Measurements from ENCODE around the gene PDGFA.

The PDGFA gene

GRCh38 chr7:536231-536630 is 16.6 kb upstream of the PDGFA start:
- DNase-seq (ENCODE audit: low read depth): no peak

DNA sequence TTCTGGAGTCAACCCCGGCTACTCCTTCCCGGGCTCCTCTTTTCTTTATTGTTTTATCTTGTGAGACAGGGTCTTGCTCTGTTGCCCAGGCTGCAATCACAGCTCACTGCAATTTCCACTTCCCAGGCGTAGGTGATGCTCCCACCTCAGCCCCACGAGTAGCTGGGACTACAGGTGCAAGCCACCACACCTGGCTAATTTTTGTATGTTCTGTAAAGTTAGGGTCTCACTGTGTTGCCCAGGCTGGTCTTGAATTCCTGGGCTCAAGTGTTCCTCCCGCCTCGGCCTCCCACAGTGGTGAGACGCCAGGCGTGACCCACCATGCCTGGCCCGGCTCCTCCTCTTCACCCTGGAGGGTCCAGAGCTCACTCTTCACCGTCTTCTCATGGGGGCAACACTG is 15.3 kb upstream of the PDGFA start:
- no peak for DNase-seq (ENCODE audit: low read depth)

- no peak for DNase-seq (ENCODE audit: low read depth)
These were observed 14.4 kb upstream of the PDGFA start for GRCh38 chr7:534075-534474.

- DNase-seq (ENCODE audit: low read depth): no peak
These were observed 13.6 kb upstream of the PDGFA start for GRCh38 chr7:533266-533665.

GRCh38 chr7:532379-533143 is 12.9 kb upstream of the PDGFA start:
- DNase-seq (ENCODE audit: low read depth): no peak

DNA sequence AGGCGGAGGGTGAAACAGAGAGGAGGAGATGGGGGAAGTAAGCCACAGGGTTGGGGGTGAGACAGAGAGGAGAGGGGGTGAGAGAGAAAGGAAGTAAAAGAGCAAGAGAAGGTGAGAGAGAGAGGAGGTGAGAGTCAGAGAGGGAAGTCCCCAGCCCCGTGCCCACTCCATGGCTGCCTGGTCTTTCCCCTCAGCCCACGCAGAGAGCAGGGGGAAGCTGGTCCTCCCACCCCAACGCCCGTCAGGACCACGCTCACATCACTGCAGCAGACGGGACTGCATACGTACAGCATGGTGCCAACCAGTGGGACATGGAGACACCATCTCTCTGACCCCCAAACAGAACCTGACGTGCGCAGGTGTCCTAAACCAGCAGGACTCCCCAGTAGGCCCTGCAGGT is 12.1 kb upstream of the PDGFA start:
- DNase-seq (ENCODE audit: low read depth): no peak

DNA sequence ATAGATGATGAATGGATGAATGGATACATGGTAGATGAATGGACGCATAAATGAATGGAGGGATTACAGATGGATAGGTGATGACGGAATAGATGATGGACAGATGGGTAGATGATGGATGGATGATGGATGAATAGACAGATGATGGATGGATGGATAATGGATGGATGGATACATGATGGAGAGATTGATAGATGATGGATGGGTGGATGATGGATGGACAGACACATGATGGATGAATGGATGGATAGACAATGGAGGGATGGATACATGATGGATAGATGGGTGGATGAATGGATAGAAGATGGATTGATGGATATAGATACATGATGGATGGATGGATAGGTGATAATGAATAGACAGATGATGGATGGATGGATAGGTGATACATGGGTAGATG is 8.8 kb upstream of the PDGFA start:
- no peak for DNase-seq (ENCODE audit: low read depth)

- DNase-seq (ENCODE audit: low read depth): no peak
These were observed 8.1 kb upstream of the PDGFA start for GRCh38 chr7:527723-528122.

- no peak for DNase-seq (ENCODE audit: low read depth)
These were observed 6.9 kb upstream of the PDGFA start for GRCh38 chr7:526460-527034.

- no peak for DNase-seq (ENCODE audit: low read depth)
These were observed 6.1 kb upstream of the PDGFA start for GRCh38 chr7:525740-526139.

DNA sequence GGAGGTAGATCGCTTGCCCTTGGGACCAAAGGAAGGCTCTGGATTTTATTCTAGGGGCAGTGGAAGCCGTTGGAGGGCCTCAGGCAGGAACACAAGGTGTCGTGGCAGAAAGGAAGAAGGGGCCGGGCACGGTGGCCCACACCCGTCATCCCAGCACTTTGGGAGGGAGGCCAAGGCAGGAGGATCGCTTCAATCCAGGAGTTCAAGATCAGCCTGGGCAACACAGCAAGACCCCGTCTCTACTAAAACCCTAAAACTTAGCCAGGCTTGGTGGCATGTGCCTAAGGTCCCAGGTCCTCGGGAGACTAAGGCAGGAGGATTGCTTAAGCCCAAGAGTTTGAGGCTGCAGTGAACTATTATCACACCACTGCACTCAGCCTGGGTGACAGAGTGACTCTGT is 5.2 kb upstream of the PDGFA start:
- no peak for DNase-seq (ENCODE audit: low read depth)

DNA sequence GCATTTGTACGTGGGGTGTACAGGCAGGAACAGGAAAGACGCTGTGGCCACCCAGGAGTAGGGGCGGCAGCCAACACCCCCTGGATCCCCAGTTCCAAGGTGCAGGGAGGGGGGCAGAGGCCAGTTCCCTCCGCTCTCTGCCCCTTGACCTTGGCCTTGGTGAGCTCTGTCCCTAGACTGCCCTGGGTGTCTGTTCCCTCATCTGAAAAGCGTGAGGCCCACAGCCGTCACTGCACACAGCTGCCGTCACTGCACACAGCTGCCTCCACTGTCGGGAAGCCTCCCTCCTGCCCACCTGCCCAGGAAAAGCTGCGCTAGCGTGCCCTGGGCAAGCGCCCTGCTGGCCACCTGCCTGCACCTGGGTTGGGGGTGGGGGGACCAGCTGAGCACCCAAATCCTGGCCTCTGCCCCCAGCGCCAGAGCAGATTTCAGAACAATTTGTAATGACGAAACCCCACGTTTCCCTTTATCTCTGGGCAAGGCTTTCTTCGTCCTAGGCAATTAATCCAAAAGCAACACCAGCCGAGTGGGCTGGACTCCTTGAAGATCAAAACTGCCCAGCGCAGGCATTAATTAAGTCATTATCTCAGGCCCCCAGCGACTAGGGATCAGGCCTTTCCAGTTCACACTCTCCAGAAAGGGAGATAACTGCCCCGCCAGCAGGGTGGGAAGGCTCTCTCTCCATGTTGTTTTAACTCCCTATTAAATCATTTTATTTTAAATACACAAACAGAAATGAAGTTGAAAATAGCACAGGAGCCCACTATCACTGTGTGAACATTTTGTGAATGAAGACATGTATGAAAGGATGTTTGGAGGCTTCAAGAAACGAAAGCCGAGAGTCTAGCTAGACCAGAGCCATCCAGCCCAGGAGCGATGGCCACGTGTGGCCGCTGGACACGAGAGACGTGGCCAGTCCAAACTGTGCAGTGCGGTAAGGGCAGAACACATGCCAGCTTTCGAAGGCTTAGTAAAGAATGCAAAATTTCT is 4.0 kb upstream of the PDGFA start:
- no peak for DNase-seq (ENCODE audit: low read depth)

- no peak for DNase-seq (ENCODE audit: low read depth)
These were observed 3.3 kb upstream of the PDGFA start for GRCh38 chr7:522951-523314.

- no peak for DNase-seq (ENCODE audit: low read depth)
These were observed 2.7 kb upstream of the PDGFA start for GRCh38 chr7:522071-522950.

DNA sequence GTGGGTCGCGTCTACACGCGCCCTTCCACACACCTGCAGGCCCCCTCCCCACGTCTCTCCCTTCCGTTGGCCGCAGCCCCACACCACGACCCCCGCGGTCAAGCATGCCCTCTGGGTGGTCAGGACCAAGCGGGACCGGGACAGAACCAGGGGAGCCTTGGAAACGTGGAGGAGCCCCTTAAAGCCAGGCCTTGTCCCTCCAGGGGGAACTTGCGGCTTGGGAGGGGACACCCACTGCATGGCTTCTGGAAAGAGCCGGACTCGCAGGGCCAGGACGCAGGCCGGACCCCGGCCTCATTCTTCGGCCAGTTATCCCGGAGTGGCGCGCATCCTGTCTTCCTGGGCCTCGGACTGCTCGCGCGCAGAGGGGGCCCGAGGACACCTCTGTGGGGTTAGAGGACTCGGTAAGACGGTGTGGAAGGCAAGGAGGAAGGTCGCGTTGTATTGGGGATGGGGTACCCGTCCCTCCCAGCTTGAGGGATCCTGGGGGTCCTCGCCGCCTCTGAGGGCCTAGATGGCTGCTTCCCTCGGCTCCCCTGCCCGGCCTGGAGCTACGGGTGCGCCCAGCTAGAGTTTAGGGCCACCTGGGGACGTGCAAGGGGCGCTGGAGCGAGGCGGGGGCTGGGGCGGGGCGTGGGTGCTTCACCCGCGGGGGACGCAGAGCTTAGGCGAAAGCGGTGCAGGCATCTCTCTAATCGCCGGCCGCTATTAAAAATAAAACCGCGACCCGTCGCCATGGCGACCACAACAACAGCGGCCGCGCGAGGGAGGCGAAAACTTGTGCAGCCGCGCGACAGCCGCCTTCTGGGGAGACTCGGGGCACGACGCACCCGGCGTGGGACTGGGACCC is 1.8 kb upstream of the PDGFA start:
- peak; percentile 25 for DNase-seq (ENCODE audit: low read depth)

- no peak for DNase-seq (ENCODE audit: low read depth)
These were observed 986 bp upstream of the PDGFA start for GRCh38 chr7:520503-521161.

DNA sequence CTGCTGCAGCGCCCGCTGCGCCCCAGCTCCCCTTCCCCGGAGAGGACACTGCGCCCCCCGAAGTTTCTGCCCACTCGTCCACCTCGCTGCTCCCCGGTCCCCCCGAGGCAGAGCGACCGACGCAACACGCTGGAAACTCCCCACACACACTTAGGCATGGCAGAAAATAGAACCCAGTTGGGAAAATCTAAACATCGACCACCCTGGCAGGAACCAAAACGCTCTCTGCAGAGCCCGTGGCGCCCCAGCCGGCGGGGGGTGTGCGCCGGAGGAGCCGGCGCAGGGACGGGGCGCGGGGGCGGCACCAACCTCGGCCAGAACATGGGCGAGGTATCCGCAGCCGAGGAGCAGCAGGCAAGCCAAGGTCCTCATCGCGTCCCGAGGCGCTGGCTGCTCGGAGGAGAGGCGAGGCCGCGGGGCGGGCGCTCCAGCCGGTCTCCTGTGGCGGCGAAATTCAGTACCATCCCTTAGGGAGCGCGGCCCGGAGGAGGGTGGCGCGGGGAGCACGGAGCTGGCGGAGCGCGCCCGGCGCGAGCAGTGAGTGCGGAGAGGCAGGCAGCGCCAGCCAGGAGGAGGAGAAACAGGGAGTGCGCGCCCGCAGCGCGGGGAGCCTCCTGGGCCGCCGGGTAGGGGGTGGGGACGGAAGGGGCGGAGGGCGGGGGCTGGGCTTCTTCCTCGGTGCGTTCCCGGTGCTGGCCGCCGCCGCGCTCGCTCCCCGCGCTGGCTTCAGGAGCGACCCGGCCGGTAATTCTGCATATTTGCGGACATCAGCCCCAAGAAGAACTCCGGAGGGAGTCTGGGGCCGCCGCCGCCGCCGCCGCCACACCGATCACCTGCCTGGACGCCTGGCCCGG is 789 bp downstream of the PDGFA start:
- peak; percentile 78 for DNase-seq (ENCODE audit: low read depth)

DNA sequence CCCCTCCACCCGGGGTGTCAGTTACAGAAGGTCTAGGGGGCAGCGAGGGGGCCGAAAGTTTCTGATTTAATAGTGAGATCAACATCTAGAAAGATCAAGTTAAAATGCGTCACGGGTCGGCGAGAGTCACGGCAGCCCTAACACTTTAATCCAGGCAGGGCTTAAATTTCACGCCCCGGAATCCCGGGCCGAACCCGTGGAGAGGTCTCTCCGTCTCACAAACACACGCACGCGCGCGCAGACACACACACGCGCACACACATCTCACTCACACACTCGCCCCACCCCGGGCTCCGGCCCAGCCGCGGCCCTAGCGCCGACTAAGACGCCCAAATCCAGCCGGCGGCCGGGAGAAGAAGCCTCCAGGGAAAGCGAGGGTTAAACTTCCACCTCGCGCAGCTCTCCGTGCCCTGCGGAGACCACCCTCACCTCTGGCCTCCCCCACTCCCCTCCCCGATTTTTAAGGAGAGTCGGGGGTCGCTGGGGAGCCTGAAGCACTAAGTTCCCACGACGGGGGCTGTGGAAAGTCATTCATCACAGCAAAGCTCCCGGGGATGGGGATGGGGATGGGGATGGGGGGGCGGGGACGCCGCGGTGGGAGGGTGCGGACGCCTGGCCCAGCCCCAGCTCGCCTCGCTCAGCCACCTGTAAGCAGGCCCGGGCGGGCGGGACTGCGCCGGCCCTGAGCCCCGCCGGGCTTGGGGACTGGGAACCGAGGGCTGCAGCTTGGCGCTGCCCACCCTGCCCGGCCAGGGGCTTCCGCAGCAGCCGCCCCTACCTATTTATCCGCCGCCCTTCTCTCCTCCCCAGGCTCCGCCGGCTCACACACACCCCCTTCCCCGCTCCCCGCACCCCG is 1.6 kb downstream of the PDGFA start:
- DNase-seq (ENCODE audit: low read depth): peak; percentile 70
